Erythroblast (primary cell): ENCODE data around the gene ZWILCH.
"Not testable (repeated sequence)": the region's sequence is repeated elsewhere in the genome, so short reads cannot be mapped to it uniquely, and the experiment has no call there.

ENCODE experiments used
- DNase-seq, 2 experiments: peaks; one replicate each; lab custom pipeline; 2025; lab: John Stamatoyannopoulos, UW
- GATA1 ChIP-seq: IDR thresholded peaks from 2 replicates; pipeline ENCODE4 v1.6.1; 2011; ENCODE audit warnings: low read depth, mild to moderate bottlenecking, control low read depth, low read length, moderate library complexity
- POLR2A ChIP-seq: IDR thresholded peaks from 2 replicates; pipeline ENCODE4 v1.6.1; 2011; ENCODE audit warnings: mild to moderate bottlenecking, low read length

ZWILCH gene

GRCh38 chr15:66504563-66505429 is at the start of gene ZWILCH, which contains the start of gene RPL4:
TSS of gene ZWILCH (plus strand) at chr15:66505326. CDS start at chr15:66505339, 13 bp downstream.
TSS of gene RPL4 (minus strand) at chr15:66504855. CDS start at chr15:66504790, 65 bp downstream.
- peak; percentile 91 to 93 for DNase-seq
- TF ChIP-seq GATA1 (no peak), POLR2A (peak; percentile 99)

- TF ChIP-seq GATA1 = no peak
- no peak for TF ChIP-seq POLR2A
- DNase-seq = no peak
These were observed 48.9 kb upstream of the ZWILCH start for GRCh38 chr15:66456211-66456610.

GRCh38 chr15:66459818-66460615 is 45.1 kb upstream of the ZWILCH start:
- no peak for TF ChIP-seq GATA1
- no peak for TF ChIP-seq POLR2A
- DNase-seq = no peak

GRCh38 chr15:66461294-66461693 is 43.8 kb upstream of the ZWILCH start:
- not testable (repeated sequence) for DNase-seq

GRCh38 chr15:66461917-66462316 is 43.2 kb upstream of the ZWILCH start:
- no peak for DNase-seq
- TF ChIP-seq POLR2A (no peak), GATA1 (no peak)

GRCh38 chr15:66462627-66463026 is 42.5 kb upstream of the ZWILCH start:
- DNase-seq = no peak
- TF ChIP-seq GATA1 (no peak), POLR2A (no peak)

GRCh38 chr15:66465294-66465693 is 39.8 kb upstream of the ZWILCH start:
- DNase-seq = peak in 1 of 2 experiments; percentile 36

- not testable (repeated sequence) for DNase-seq
These were observed 37.7 kb upstream of the ZWILCH start for GRCh38 chr15:66467162-66468040.

GRCh38 chr15:66470825-66471224 is 34.3 kb upstream of the ZWILCH start:
- not testable (repeated sequence) for DNase-seq

GRCh38 chr15:66472176-66472999 is 32.7 kb upstream of the ZWILCH start:
- TF ChIP-seq POLR2A (no peak), GATA1 (no peak)
- no peak for DNase-seq

- no peak for DNase-seq
- TF ChIP-seq GATA1 (no peak), POLR2A (no peak)
These were observed 31.0 kb upstream of the ZWILCH start for GRCh38 chr15:66474135-66474534.

GRCh38 chr15:66474963-66475362 is 30.2 kb upstream of the ZWILCH start:
- TF ChIP-seq GATA1 (no peak), POLR2A (no peak)
- DNase-seq = no peak

- TF ChIP-seq POLR2A = no peak
- TF ChIP-seq GATA1 = no peak
- DNase-seq = no peak
These were observed 28.6 kb upstream of the ZWILCH start for GRCh38 chr15:66476535-66476934.
